HG03378 (cell line): ENCODE results near the gene PIGH.

Experiments
- ATAC-seq: cut with Tn5 transposase; IDR thresholded peaks from one replicate; pipeline ENCODE4 v1.9.1; 2021; ENCODE audit warnings: mild to moderate bottlenecking, moderate library complexity; ENCODE audit not compliant: unreplicated experiment

Gene PIGH

DNA sequence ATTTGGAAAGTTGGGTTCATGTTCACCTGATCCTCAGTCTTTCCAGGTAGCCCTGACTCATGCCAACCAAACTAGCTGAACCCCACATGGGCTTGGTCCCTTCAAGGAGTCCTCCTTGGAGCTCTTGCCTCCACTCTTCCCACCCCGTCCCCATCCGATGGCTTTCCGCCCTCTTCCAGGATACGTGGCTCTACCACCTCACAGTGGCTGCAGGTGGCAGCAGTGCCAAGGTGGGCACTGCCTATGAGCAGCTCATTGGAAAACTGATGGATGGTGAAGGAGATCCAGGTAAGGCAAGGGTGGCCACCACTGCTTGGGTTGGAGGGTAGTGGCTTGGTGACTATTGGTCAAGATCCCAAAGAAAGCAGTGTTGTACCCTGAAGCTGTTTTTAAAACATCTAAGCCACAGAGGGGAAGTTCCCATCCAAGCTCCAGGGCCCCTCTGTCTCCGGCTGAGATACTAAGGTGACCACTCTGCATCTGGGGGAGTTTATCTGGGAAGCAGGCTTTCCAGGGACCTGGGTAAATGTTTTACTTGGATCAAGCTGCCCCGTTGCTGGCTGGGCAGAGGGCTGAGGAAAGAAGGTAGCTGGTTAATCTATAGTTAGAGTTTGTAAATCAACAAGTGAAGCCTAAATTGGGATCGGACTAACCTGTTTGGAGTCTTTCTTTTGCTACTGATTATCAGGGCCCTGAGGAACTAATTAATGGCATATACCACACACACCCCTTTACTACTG, 23.7 kb downstream of the PIGH start:
- no peak for ATAC-seq

- ATAC-seq, result no peak
Measured at GRCh38 chr14:67575684-67576083, 24.4 kb downstream of the PIGH start.

DNA sequence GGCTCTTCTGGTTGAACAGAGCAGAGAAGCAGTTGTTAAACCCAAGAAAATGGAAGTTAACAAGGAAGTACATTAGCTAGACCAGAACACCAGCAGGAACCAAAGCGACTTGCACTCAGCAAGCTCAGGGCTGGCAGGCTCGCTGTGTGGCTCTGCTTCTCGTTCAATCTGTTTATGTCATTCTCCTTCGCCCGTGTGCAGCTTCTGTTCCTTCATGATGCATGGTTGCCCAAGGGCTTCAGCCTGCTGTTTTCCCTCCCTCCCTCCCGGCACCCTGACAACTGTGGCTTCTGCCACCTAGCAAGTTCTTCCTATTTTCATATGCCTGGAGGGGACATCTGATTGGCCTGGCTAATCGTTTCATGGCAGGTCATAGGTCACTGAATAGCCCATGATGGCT, 25.3 kb downstream of the PIGH start:
- ATAC-seq, result no peak

DNA sequence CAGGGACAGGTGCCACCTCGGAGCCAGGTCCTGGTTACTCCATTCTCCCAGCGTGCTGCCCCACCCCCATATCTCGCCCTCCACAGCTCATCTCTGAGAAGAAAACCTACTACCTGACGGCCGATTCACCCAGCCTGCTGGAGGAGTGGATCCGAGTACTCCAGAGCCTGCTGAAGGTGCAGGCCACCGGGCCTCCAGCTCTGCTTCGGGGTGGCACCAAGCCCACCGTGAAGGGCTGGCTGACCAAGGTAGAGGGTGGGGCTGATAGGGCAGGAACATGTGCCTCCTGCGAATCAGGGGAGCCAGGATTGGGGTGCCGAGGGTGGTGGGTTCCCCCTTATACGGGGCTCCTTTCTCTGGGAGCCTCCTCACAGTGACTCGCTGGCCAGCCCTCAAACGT, 25.9 kb downstream of the PIGH start:
- ATAC-seq, result no peak

- no peak for ATAC-seq
Measured at GRCh38 chr14:67573228-67574010, 26.6 kb downstream of the PIGH start.

DNA sequence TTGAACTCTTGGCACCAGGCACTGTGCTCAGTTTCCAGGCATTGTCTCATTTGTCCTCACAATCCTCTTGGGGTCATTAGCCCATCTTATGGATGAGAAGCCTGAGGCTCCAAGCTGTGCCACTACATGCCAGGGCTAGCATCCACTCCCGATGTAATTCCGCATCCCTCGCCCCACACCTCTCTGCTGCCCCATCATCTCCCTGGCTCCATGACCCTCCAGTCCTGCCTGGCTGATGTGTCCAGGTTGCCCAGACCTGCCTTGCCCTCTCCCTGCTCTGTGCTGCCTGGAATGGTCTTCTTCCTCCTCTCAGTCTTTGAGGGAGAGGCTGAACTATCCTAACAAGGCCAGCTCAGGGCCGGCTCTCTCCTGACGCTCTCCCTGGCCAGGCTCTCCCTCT, 27.5 kb downstream of the PIGH start:
- ATAC-seq, result no peak

DNA sequence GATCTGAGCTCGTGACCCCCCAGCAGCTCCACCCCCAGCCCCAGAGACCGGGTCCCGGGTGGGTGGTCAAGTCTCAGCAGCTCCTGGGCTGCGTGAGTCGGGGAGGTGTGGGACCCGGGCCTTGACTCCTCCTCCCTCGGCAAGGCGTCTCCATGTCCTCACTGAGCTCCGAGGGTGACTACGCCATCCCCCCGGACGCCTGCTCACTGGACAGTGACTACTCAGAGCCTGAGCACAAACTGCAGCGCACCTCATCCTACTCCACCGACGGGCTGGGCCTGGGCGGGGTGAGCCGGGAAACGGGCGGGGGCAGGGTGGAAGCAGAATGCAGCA, 28.1 kb downstream of the PIGH start:
- ATAC-seq, result no peak

DNA sequence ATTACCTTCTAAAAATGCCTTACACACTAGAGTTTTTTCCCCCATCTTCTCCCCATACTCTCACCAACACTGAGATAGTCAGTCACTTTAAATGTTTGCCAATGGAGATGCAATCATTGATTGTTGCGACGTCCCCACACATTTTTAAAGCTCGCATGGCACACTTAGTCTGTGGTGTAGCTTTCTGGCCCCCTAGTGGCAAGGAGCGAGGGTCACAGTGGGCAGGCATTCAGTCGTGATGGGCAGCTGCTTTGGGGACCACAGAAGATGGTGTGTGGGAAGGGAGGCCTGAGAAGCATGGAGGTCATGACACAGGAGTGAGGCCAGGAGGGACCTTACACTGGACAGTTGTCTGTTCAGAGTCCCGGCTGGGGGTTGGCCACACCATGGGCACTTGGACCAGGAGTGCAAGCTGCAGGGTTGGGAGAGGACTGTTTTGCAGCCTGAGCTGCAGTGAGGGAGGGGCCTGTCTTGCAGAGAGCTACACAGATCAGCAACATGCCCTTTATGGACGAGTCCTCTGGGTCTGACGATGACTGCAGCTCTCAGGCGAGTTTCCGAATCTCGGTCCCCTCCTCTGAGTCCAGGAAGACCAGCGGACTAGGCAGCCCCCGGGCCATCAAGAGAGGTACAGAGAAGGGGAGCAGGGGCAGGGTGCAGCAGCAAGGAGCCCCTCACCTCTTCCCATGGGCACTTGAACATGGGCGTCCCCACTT, 28.6 kb downstream of the PIGH start:
- no peak for ATAC-seq

GRCh38 chr14:67570453-67570852, 29.6 kb downstream of the PIGH start:
- ATAC-seq, result no peak

GRCh38 chr14:67569651-67570290, 30.3 kb downstream of the PIGH start:
- ATAC-seq, result no peak

GRCh38 chr14:67569011-67569650, 30.9 kb downstream of the PIGH start:
- no peak for ATAC-seq

- no peak for ATAC-seq
Measured at GRCh38 chr14:67567654-67568053, 32.4 kb downstream of the PIGH start.

DNA sequence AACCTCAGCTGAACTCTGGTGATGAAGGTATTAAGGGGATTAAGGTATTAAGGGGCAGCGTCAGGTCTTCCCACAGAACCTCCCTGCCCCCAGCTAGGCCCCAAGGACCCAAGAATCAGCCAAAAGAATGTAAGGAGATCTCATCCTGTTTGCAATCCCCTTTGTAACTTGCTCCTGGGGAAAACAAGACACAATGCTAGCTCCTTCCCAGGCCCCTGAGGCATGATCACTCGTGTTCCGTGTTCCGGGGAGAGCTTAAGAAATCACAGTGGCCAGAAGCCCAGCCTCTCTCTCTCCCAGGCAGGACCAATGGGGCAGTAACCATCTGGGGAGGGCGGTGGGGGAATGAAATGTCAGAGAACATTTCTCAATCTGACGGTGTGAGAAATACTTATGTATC, 33.2 kb downstream of the PIGH start:
- no peak for ATAC-seq

GRCh38 chr14:67564236-67564635, 35.8 kb downstream of the PIGH start:
- ATAC-seq, result no peak

DNA sequence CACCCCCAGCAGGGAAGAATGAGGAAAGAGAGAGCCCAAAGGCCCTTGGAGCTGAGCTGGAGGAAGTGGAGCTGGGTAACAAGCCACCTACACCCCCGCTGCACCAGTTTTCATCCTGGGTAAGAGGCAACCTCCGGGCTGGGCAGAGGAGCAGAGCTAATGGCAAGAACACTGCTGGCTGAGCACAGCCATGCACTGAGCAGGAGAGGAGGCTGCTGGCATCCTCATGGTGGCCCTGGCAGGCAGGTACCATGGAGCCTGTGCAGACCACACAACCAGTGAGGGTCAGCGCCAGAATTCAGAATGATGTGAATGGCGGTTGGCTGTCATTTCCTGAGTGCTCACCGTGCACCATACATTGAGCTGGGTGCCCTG, 37.3 kb downstream of the PIGH start:
- ATAC-seq, result no peak

GRCh38 chr14:67562025-67562775, 37.9 kb downstream of the PIGH start:
- no peak for ATAC-seq

DNA sequence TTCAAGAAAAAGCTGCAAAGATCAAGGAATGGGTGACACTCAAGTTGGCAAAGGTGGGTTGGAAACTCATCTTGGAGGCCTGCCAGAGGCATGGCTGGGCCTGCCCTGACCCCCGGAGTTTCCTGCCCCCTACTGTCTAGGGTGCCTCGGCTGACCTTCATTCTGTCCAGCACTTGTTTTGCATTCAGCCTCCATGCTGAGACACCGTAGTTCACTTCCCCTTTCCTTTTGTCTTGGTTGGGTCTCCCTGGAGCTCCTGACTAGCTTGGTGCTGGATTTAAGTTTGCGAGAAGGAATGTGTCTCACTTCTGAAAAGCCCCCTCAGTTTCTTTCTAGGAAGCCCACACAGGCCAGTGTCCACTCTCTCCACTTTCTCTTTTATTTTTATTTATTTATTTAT, 40.4 kb downstream of the PIGH start:
- ATAC-seq, result no peak

DNA sequence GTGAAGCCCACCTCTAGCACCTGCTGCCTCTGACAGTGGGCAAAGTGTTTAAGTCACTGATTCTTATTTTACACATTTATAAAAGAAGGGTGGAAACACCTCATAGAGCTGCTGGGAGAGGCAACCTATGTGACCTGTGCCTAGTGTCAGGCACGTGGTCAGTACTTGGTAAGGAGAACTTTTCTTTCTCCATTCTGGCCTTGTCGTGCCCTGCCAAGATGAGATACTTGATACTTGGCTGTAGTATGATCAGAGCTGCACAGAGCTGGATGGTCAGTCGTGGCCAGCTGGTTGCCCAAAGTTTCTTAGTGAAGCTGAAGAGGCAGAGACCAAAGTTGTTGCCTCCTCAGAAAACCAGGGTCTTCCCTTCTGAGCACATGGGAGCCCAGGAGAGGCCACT, 42.4 kb downstream of the PIGH start:
- ATAC-seq, result no peak

- no peak for ATAC-seq
Measured at GRCh38 chr14:67557118-67557517, 43.0 kb downstream of the PIGH start.

DNA sequence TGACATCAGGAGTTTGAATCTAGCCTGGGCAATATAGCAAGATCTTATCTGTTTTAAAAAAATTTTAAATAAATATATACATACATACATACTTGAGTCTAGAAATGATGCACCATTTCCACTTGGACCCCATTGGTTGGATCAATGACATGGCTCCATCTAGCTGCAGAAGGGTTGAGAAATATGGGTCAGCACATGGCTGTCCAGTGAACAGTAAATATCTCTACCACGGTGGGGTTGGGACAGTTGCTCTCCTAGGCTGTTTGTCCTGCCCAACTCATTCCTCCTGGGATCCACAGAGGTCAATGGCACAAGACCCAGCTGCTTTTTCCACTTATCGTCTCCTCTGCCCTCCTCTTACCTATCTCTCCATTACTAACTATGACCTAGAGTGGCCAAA, 43.4 kb downstream of the PIGH start:
- no peak for ATAC-seq
